ENCODE results near the gene LIM2.

Gene LIM2

DNA sequence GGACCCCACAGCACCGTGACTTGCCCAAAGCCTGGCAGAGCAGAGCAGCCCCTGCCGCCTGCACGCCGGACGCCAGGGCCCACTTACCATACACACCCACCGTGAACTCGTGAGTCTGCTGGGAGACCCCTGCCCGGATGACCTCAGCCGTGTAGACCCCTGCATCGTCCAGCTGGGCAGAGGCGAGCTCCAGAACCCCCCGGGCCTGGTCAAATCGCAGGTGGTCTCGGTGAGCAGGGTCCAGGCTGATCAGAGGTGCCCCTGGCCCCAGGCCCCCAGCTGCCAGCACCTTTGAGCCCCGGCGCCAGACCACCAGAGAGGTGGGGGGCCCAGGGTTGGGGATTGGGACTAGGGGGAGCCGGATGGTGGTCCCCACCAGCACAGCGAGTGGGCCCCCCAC is 46.7 kb downstream of the LIM2 start:
- Mint-ChIP-seq H3K27me3 (ENCODE audit: low read depth, poor library complexity) (peaks cover 28% of the 10 kb centered on the region), H3K9me3 (no peaks in the 10 kb centered on the region)
- DNase-seq = no peak

DNA sequence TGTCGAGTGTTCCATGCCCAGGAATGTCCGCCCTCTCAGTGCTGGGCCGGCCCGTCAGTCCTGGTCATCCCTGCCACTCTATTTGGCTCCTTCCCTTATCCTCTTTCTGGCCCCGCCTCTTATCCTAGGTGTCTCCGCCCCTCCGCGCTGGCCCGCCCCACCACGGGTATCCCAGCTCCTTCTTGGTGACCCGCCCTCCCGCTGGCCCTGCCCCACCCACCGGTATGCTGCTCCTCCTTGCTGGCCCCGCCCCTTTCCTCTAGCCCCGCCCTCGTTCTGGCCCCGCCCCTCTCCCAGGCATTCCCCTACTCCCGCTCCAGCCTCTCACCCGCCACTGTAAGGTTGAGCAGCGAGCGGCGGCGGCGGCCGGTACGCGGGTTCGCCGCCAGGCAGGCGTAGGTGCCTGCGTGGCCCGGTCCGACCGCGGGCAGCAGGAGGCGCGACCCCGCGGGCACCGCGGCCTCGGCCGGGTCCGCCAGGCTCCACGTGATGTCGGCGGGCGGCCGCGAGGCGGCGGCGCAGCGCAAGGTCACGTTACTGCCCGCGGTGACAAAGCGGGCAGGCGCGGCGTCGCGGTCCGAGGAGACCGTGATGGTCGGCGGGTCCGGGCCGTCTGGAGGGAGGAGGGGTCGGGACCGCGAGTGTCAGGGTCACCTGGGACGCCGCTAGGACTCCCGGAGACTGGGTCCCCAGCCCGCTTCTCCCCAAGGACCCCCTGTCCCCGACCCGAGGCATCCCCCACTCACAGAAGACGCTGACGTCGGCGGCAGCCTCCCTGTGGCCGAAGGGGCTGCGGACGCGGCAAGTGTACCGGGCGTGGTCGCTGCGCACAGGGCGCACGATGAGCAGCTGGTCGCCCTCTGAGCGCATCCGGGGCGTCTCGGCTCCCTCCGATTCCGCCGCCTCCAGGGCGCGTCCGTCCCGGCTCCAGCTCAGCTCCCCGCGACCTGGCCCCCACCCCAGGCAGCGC is 47.8 kb downstream of the LIM2 start:
- H3K4me1 Mint-ChIP-seq = peaks cover 41% of the 10 kb centered on the region
- H3K36me3 Mint-ChIP-seq (ENCODE audit: low read depth) = peaks cover 4% of the 10 kb centered on the region
- no peaks in the 10 kb centered on the region for H3K9me3 Mint-ChIP-seq
- H3K27ac Mint-ChIP-seq = peak overlapping the region; percentile 96
- H3K4me3 Mint-ChIP-seq = peak overlapping the region; percentile 92
- DNase-seq = peak; percentile 99
- peaks cover 28% of the 10 kb centered on the region for H3K27me3 Mint-ChIP-seq (ENCODE audit: low read depth, poor library complexity)
- TF ChIP-seq, protein P1, sequence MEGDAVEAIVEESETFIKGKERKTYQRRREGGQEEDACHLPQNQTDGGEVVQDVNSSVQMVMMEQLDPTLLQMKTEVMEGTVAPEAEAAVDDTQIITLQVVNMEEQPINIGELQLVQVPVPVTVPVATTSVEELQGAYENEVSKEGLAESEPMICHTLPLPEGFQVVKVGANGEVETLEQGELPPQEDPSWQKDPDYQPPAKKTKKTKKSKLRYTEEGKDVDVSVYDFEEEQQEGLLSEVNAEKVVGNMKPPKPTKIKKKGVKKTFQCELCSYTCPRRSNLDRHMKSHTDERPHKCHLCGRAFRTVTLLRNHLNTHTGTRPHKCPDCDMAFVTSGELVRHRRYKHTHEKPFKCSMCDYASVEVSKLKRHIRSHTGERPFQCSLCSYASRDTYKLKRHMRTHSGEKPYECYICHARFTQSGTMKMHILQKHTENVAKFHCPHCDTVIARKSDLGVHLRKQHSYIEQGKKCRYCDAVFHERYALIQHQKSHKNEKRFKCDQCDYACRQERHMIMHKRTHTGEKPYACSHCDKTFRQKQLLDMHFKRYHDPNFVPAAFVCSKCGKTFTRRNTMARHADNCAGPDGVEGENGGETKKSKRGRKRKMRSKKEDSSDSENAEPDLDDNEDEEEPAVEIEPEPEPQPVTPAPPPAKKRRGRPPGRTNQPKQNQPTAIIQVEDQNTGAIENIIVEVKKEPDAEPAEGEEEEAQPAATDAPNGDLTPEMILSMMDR (IDR thresholded peaks at IDR 0.05) = no peak

More for the DNA sequence above, 46.7 kb downstream of the LIM2 start:
- H3K4me1 Mint-ChIP-seq = peaks cover 41% of the 10 kb centered on the region
- peaks cover 9% of the 10 kb centered on the region for H3K36me3 Mint-ChIP-seq (ENCODE audit: low read depth)
- H3K4me3 Mint-ChIP-seq = peak overlapping the region; percentile 82
- H3K27ac Mint-ChIP-seq = peak overlapping the region; percentile 61
- TF ChIP-seq, protein P1 (IDR thresholded peaks at IDR 0.05) = no peak

DNA sequence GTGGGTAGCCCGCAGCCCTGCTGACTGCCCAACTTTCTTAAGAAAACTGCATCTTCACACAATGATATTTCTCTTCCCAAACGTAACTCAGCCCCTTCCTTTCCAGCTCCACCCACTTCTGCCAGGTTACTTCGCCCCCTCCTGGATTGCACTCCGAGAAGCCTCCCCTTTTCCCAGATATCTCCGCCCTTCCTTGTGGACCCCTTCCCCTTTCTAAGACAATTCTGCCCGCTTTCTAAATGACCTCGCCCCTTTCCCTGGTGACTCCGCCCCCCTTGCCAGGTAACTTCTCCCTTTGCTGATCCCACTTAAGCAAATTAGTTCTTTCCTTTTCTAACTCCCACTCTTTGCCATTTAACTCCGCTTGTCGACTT is 48.5 kb downstream of the LIM2 start:
- TF ChIP-seq, protein P1 (IDR thresholded peaks at IDR 0.05) = no peak
- peak overlapping the region; percentile 92 for H3K4me3 Mint-ChIP-seq
- peaks cover 37% of the 10 kb centered on the region for H3K4me1 Mint-ChIP-seq
- no peak for DNase-seq
- H3K36me3 Mint-ChIP-seq (ENCODE audit: low read depth) = no peaks in the 10 kb centered on the region
- peaks cover 28% of the 10 kb centered on the region for H3K27me3 Mint-ChIP-seq (ENCODE audit: low read depth, poor library complexity)
- peak overlapping the region; percentile 96 for H3K27ac Mint-ChIP-seq
- H3K9me3 Mint-ChIP-seq = no peaks in the 10 kb centered on the region

DNA sequence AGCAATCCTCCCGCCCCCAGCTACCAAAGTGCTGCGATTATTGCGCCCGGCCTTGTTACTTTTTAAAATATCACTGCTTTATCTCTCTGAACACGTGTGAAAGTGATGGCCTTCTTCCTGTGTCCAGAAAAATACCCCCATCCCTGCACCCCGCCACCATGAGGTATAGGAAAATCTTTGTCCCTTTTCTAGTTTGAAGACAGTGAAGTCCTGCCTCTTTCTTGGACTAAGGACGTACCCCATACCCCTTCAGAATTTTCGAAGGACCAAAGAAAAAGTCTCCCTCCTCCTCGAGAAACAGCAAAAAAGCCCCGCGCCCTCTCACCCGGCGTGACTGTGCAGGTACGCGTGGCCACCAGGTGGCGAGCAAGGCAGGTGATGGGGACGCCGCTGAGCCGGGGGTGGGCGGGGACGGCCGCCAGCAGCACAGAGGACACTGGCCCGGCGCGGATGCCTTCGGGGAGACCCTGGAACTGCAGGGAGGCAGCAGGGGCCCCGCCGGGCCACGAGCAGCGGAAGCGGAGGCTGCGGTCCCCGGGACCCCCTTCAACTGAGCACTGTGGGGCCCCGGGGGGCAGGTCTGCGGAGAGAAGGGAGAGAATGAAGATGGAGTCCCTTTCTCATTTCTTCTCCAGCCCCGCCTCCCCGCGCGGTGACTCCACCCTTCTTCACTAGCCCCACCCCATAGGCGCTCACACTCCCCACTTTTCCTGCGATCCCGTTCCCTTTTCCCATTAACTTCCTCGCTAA is 49.0 kb downstream of the LIM2 start:
- H3K27ac Mint-ChIP-seq = peak overlapping the region; percentile 96
- peaks cover 37% of the 10 kb centered on the region for H3K4me1 Mint-ChIP-seq
- H3K27me3 Mint-ChIP-seq (ENCODE audit: low read depth, poor library complexity) = peaks cover 28% of the 10 kb centered on the region

DNA sequence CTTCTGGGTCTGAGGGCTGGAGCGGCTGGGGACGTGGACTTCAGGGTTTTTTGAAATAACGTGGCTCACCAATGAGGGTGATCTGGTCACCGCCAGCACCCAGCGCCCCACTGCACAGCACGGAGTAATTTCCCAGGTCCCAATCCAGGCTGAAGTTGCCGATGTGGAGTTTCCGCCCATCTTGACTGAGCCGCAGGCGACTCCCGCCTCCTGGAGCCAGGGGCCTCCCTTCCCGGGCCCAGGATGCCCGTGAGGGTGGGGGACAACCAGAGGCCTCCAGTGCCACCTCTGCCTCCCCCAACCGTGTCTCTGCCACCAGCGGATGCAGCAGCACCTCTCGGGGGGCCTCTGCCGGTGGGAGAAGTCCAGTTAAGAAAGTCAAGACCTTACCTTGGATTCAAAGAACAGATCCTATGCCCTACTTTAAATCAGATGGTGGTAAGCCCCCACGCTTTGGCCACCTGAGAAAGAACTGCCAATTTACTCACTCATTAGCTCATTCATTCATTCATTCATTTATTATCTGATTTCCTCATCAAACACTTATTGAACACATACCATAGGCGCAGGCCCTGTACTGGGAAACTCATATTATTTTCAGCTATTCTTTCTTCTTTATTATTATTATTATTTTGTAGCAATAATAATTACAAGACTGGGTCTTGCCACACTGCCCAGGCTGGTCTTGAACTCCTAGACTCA is 49.8 kb downstream of the LIM2 start:
- Mint-ChIP-seq H3K9me3 (peaks cover 5% of the 10 kb centered on the region), H3K4me1 (peaks cover 35% of the 10 kb centered on the region), H3K27me3 (ENCODE audit: low read depth, poor library complexity) (peaks cover 24% of the 10 kb centered on the region), H3K4me3 (peak overlapping the region; percentile 92), H3K36me3 (ENCODE audit: low read depth) (peaks cover 4% of the 10 kb centered on the region), H3K27ac (peak overlapping the region; percentile 61)
- DNase-seq = no peak
- TF ChIP-seq, protein P1 (IDR thresholded peaks at IDR 0.05) = no peak

More for the DNA sequence above, 49.0 kb downstream of the LIM2 start:
- H3K4me3 Mint-ChIP-seq = peak overlapping the region; percentile 92
- TF ChIP-seq, protein P1 (IDR thresholded peaks at IDR 0.05) = peak; percentile 86
- DNase-seq = peak; percentile 92
- peaks cover 2% of the 10 kb centered on the region for H3K36me3 Mint-ChIP-seq (ENCODE audit: low read depth)
- peaks cover 3% of the 10 kb centered on the region for H3K9me3 Mint-ChIP-seq
